Right lobe of liver (tissue), 6 donors: ENCODE data around the gene ACRBP. TPM values are rescaled to one million over a fixed set of nuclear protein-coding genes. Genes with fewer than 3 reads are reported as not detected.

Experiments
- ATAC-seq, 4 donors: fragments of 200-7000 bp; cut with Tn5 transposase; one replicate each; pipeline ENCODE4 v1.9.1; 2020; ENCODE audit warnings: mild to moderate bottlenecking in 4 of 4, moderate library complexity in 4 of 4
- DNase-seq, 3 donors: peaks; one replicate each; pipeline ENCODE4 v3.0.0-alpha.2; 2020
- H3K27ac ChIP-seq, 3 donors: fragments of 200-600 bp; one replicate each; pipeline ENCODE4 v1.8.0; 2022
- H3K27me3 ChIP-seq, 2 donors: fragments of 200-600 bp; one replicate each; pipeline ENCODE4 v1.8.0; 2022
- H3K36me3 ChIP-seq, 4 donors: fragments of 200-600 bp; sonication (generic) in 1 of 4; one replicate each; pipeline versions ENCODE4 v1.5.1 to v1.8.0; 2017 to 2022; ENCODE audit warnings: control low read depth in 1 of 4
- H3K4me1 ChIP-seq, 4 donors: fragments of 200-600 bp; sonication (generic) in 1 of 4; one replicate each; pipeline versions ENCODE4 v1.5.1 to v1.8.0; 2017 to 2022; ENCODE audit warnings: control low read depth in 1 of 4
- H3K4me3 ChIP-seq, 3 donors: fragments of 200-600 bp; one replicate each; pipeline ENCODE4 v1.8.0; 2022
- H3K9me3 ChIP-seq, 4 donors: fragments of 200-600 bp; sonication (generic) in 1 of 4; one replicate each; pipeline versions ENCODE4 v1.5.1 to v1.8.0; 2017 to 2022; ENCODE audit warnings: control low read depth in 1 of 4
- CTCF ChIP-seq, 4 donors: fragments of 200-600 bp in 3 of 4; fragments of 450-650 bp in 1 of 4; IDR thresholded peaks; one replicate each; pipeline versions ENCODE4 v1.5.1 to v1.8.0; 2016 to 2022; ENCODE audit warnings: antibody characterized with exemption in 4 of 4, mild to moderate bottlenecking in 2 of 4
- POLR2A ChIP-seq: fragments of 450-650 bp; IDR thresholded peaks from one replicate; pipeline ENCODE4 v1.6.1; 2017; ENCODE audit warnings: antibody characterized with exemption, mild to moderate bottlenecking
- WGBS: methylation state at CpG from one replicate; pipeline ENCODE4 v1.1.6; 2018; ENCODE audit warnings: low coverage, low lambda C conversion rate; ENCODE audit not compliant: insufficient coverage; ENCODE audit errors: missing lambda C conversion rate; 5-methylcytosine and 5-hydroxymethylcytosine counted together
- intact Hi-C, 2 donors: fragments of 100-400 bp; cut with DNase I; formaldehyde crosslinking; loops; one replicate each; pipeline versions ENCODE4 v1.11.2 to v1.14.1; 2022
- long read RNA-seq: library from polyadenylated mRNA; unstranded; transcript quantifications from one replicate; pipeline ENCODE4 v2.0.0, GENCODE V29; 2019
- total RNA-seq, 6 experiments: library from RNA; depleted of rRNA in 2 of 6; stranded (reverse); fragments of >200 nt in 2 of 6; fragmentation: NEBNext Ultra II Directional in 3 of 6; extraction: Animal tissue kit (Norgen Biotek cat#: 25700) in 3 of 6; gene quantifications; one replicate each; pipeline versions ENCODE4 v1.1.0 to v1.2.4, GENCODE V29; 2016 to 2023
- donor health status: DM: no; HTN: yes; CAD: no.
- donor health status: DM: no; HTN: no; CAD: no.
- donor health status: DM: no; HTN: no; CAD: no.
- donor health status: DM: no; HTN: yes; CAD: no.
- donor health status: DM: no; HTN: yes; CAD: no.

The ACRBP gene
- 1 to 10 TPM in 4 of 6 experiments, under 1 TPM in 1, not detected in 1; 0.95 to 3.3 (median 1.7) TPM for total RNA-seq
- long read RNA-seq, partial matches to known transcripts = 0 of 1 reads
- long read RNA-seq, other reads (novel, unspliced or antisense) = 1 of 1 reads

- Histone ChIP-seq H3K27me3 (no peaks in the 10 kb centered on the region), H3K27ac (peak within 1 kb of the TSS in 2 of 3 donors; percentile 48 to 53), H3K36me3 (peaks cover 0 to 15% (median 6%) of the 10 kb centered on the region in 4 donors), H3K4me3 (peak within 1 kb of the TSS; percentile 32 to 57 (median 37)), H3K9me3 (no peaks in the 10 kb centered on the region), H3K4me1 (no peaks in the 10 kb centered on the region)
- intact Hi-C loops = no loop called here
- no peak for TF ChIP-seq POLR2A
- no peak for TF ChIP-seq CTCF (IDR thresholded peaks at IDR 0.05)
- ATAC-seq = peak; percentile 92 to 96 (median 94)
- WGBS = 22% methylated on average over 15 of the region's 38 CpGs
- peak; percentile 73 to 86 (median 82) for DNase-seq
Measured at GRCh38 chr12:6647083-6647604, at the start of gene ACRBP. Gene ACRBP (minus strand): TSS chr12:6647432. CDS start chr12:6647366, 66 bp downstream.

GRCh38 chr12:6695313-6696045 is 48.2 kb upstream of the ACRBP start:
- H3K27me3 ChIP-seq = no peaks in the 10 kb centered on the region
- H3K4me1 ChIP-seq = peaks cover 0 to 2% (median under 1%) of the 10 kb centered on the region in 4 donors
- H3K4me3 ChIP-seq = no peak overlapping the region
- H3K36me3 ChIP-seq = no peaks in the 10 kb centered on the region
- 17% methylated on average over 2 of the region's 11 CpGs for WGBS
- TF ChIP-seq CTCF (IDR thresholded peaks at IDR 0.05) (no peak), POLR2A (no peak)
- no peak overlapping the region for H3K27ac ChIP-seq
- DNase-seq = no peak
- intact Hi-C loops = loop anchor here in 1 of 2 donors (10.0 kb wide), 1 partner anchor 71 kb away; no protein-coding TSS in a partner anchor
- no peaks in the 10 kb centered on the region for H3K9me3 ChIP-seq
- ATAC-seq = peak in 1 of 4 donors; percentile 9

- Histone ChIP-seq H3K27ac (no peak overlapping the region), H3K27me3 (no peaks in the 10 kb centered on the region), H3K36me3 (no peaks in the 10 kb centered on the region), H3K4me1 (peaks cover 0 to 7% (median 3%) of the 10 kb centered on the region in 4 donors), H3K4me3 (no peak overlapping the region), H3K9me3 (no peaks in the 10 kb centered on the region)
- ATAC-seq = peak in 1 of 4 donors; percentile 6
- DNase-seq = no peak
- no peak for TF ChIP-seq CTCF (IDR thresholded peaks at IDR 0.05)
- no peak for TF ChIP-seq POLR2A
- 73% methylated on average over 6 of the region's 9 CpGs for WGBS
- intact Hi-C loops = loop anchor here in 1 of 2 donors (10.0 kb wide), 1 partner anchor 70 kb away; no protein-coding TSS in a partner anchor
Measured at GRCh38 chr12:6694701-6695100, 47.5 kb upstream of the ACRBP start.

GRCh38 chr12:6693832-6694355 is 46.7 kb upstream of the ACRBP start:
- WGBS = 33% methylated on average over 1 of the region's 4 CpGs
- no peak for ATAC-seq
- no peak for TF ChIP-seq CTCF (IDR thresholded peaks at IDR 0.05)
- TF ChIP-seq POLR2A = no peak
- no peaks in the 10 kb centered on the region for H3K9me3 ChIP-seq
- H3K27me3 ChIP-seq = no peaks in the 10 kb centered on the region
- DNase-seq = no peak
- H3K36me3 ChIP-seq = no peaks in the 10 kb centered on the region
- peaks cover 0 to 7% (median 3%) of the 10 kb centered on the region in 4 donors for H3K4me1 ChIP-seq
- no peak overlapping the region for H3K27ac ChIP-seq
- intact Hi-C loops = loop anchor here in 1 of 2 donors (10.0 kb wide), 1 partner anchor 69 kb away; no protein-coding TSS in a partner anchor
- no peak overlapping the region for H3K4me3 ChIP-seq
